DMS153 treated with DMSO at 0.1 percent for 48 hours (cell line): ENCODE data around the gene RNF175.

ENCODE experiments used
- DNase-seq: peaks from one replicate; lab custom pipeline; 2025; ENCODE audit not compliant: unreplicated experiment; lab: John Stamatoyannopoulos, UW

The RNF175 gene

GRCh38 chr4:153750197-153750817 is 9.5 kb downstream of the RNF175 start:
- peak; percentile 45 for DNase-seq

- no peak for DNase-seq
Observed at GRCh38 chr4:153748378-153748777, 11.4 kb downstream of the RNF175 start.

- no peak for DNase-seq
Observed at GRCh38 chr4:153747406-153747955, 12.3 kb downstream of the RNF175 start.

- no peak for DNase-seq
Observed at GRCh38 chr4:153745651-153746050, 14.2 kb downstream of the RNF175 start.

- no peak for DNase-seq
Observed at GRCh38 chr4:153741541-153741940, 18.3 kb downstream of the RNF175 start.

- DNase-seq = no peak
Observed at GRCh38 chr4:153735906-153736461, 23.8 kb downstream of the RNF175 start.

GRCh38 chr4:153733751-153734448 is 25.9 kb downstream of the RNF175 start:
- no peak for DNase-seq

- DNase-seq = no peak
Observed at GRCh38 chr4:153731239-153731638, 28.6 kb downstream of the RNF175 start.

GRCh38 chr4:153729895-153730294 is 29.9 kb downstream of the RNF175 start:
- no peak for DNase-seq

GRCh38 chr4:153728660-153729059 is 31.2 kb downstream of the RNF175 start:
- no peak for DNase-seq

GRCh38 chr4:153728151-153728550 is 31.7 kb downstream of the RNF175 start:
- DNase-seq = no peak

GRCh38 chr4:153725831-153726154 is 34.0 kb downstream of the RNF175 start:
- no peak for DNase-seq

- DNase-seq = no peak
Observed at GRCh38 chr4:153725136-153725830, 34.5 kb downstream of the RNF175 start.

GRCh38 chr4:153724606-153725005 is 35.2 kb downstream of the RNF175 start:
- DNase-seq = no peak

- DNase-seq = no peak
Observed at GRCh38 chr4:153722036-153722435, 37.8 kb downstream of the RNF175 start.

- DNase-seq = no peak
Observed at GRCh38 chr4:153713866-153714646, 45.8 kb downstream of the RNF175 start.

GRCh38 chr4:153710681-153711080 is 49.1 kb downstream of the RNF175 start:
- no peak for DNase-seq

- DNase-seq = no peak
Observed at GRCh38 chr4:153706519-153706918, 53.3 kb downstream of the RNF175 start.

GRCh38 chr4:153705743-153706468 is 53.9 kb downstream of the RNF175 start:
- DNase-seq = no peak

GRCh38 chr4:153704522-153704921 is 55.3 kb downstream of the RNF175 start:
- no peak for DNase-seq
